Activated CD8-positive, alpha-beta memory T cell treated with anti-CD3 and anti-CD28 coated beads for 36 hours (primary cell): ENCODE results near the gene MYO5C. TPM values are rescaled to one million over a fixed set of nuclear protein-coding genes. Genes with fewer than 3 reads are reported as not detected.

Experiments
- CTCF ChIA-PET: fragments of 350-600 bp; sonication (Branson Sonifier 250); formaldehyde crosslinking; loops from one replicate; lab custom pipeline; 2021; ENCODE audit warnings: antibody characterized with exemption; lab: Charles Lee
- POLR2A ChIA-PET: fragments of 350-600 bp; sonication (Branson Sonifier 250); formaldehyde crosslinking; loops from one replicate; lab custom pipeline; 2021; ENCODE audit warnings: antibody characterized with exemption; lab: Charles Lee
- total RNA-seq, 2 experiments: library from RNA; stranded (reverse); gene quantifications; one replicate each; pipeline ENCODE4 v1.2.3, GENCODE V29; 2021

The MYO5C gene, protein sequence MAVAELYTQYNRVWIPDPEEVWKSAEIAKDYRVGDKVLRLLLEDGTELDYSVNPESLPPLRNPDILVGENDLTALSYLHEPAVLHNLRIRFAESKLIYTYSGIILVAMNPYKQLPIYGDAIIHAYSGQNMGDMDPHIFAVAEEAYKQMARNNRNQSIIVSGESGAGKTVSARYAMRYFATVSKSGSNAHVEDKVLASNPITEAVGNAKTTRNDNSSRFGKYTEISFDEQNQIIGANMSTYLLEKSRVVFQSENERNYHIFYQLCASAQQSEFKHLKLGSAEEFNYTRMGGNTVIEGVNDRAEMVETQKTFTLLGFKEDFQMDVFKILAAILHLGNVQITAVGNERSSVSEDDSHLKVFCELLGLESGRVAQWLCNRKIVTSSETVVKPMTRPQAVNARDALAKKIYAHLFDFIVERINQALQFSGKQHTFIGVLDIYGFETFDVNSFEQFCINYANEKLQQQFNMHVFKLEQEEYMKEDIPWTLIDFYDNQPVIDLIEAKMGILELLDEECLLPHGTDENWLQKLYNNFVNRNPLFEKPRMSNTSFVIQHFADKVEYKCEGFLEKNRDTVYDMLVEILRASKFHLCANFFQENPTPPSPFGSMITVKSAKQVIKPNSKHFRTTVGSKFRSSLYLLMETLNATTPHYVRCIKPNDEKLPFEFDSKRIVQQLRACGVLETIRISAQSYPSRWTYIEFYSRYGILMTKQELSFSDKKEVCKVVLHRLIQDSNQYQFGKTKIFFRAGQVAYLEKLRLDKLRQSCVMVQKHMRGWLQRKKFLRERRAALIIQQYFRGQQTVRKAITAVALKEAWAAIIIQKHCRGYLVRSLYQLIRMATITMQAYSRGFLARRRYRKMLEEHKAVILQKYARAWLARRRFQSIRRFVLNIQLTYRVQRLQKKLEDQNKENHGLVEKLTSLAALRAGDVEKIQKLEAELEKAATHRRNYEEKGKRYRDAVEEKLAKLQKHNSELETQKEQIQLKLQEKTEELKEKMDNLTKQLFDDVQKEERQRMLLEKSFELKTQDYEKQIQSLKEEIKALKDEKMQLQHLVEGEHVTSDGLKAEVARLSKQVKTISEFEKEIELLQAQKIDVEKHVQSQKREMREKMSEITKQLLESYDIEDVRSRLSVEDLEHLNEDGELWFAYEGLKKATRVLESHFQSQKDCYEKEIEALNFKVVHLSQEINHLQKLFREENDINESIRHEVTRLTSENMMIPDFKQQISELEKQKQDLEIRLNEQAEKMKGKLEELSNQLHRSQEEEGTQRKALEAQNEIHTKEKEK (N-terminal part only)
- total RNA-seq: under 1 TPM; 0.17 to 0.23 TPM

DNA sequence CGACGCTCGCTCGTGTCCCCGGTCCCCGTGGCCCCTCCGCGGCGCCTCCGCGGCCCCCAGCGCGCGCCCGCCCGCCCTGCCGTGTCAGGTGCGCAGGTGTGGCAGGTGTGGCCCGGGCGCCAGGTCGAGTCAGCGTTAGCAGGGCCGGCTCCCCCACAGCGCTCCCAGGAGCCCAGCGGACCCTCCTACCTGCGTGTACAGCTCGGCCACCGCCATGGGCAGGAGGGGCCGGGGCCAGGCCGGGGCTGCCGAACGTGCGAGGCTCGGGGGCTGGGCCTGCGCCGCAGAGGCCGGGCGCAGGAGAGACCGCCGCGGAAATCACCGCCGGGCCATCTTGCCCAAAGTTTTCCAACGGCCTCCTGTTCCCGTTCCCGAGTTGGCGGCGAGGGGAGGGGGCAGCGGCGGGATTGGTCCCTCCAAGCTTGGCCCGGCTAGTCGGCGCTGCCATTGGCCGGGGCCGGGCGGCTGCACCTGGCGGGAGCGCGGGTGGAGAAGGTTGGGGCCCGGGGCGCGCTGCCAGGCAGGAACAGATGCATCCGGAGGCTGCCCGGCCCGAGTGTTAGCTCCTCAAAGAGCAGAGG is at the start of gene MYO5C:
MYO5C (minus strand) TSS at position 384 of the 581 bp plus-strand sequence; CDS start at position 216, 168 bp downstream.
- POLR2A ChIA-PET: no interaction called here
- CTCF ChIA-PET: no interaction called here

DNA sequence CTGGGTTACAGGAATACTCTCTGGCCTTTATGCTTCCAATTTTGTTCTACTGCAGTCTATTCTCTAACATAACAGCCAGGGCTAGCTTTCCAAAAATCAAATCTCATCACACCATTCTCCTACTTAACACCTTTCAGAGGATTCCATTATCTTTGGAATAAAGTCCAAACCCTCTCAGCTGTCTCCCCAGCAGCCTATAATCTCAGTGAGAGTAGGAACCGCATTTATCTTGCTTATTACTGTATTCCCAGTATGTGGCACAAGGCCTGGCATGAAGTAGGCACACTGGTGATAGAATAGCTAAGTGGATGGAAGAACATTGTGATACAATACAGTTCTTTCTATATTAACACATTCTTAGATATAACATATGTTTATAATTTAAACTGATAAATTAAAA is 49.0 kb upstream of the MYO5C start:
- POLR2A ChIA-PET: no interaction called here
- CTCF ChIA-PET: no interaction called here

DNA sequence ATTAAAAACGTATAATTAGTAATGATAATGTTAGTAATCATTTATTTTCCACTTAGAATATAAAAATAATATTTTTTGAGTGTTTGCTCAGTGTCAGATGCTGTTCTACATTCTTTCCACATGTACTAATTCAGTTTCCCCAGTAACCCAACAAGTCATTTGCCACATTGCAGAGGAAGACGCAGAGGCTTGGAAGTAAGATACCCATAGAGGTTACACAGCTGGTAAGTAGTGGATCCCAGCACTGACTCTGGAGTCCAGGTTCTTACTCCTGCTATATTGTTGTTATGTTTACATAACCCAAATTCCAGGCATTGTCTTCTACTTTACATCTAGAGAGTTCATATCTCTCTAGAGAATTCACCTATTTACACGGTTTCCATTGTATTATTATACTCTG is 48.2 kb upstream of the MYO5C start:
- ChIA-PET CTCF (no interaction called here), POLR2A (no interaction called here)

DNA sequence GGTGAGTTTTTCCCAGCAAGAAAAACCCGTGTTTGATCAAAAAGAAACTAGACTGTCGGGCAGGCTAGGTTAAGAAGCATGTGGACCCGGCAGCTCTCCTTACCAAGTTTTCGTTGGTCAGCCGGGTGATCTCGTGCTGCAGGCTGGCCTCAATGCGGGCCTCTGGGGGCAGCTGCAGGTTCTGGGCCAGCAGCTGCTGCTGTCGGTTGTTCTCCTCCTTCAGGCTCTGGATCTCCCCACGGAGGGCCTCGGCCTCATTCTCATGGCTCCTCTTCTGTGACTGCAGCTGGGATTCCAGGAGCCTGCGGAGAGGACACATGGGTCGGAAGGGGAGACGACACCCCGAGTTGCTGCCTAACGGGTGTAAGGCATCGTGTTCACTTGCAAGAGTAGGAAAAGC is 44.5 kb upstream of the MYO5C start:
- ChIA-PET POLR2A (no interaction called here), CTCF (no interaction called here)

DNA sequence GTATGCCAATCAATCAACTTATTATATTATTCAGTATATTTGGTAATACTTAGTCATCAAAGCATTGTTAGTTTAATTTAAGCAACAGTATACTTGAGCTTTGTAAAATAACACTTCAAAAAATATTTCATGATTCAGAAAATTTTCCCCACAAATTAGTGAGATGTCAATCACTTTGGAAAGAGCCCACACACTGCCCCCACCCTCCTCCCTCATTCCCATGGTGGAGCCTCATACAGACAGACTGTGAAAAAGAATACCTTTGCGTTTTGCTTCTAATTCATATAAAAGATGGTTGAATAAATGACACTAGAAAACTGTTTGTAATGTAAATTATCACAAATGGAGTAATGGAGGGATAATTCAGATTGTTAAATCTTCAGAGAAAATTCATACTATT is 43.3 kb upstream of the MYO5C start:
- ChIA-PET POLR2A (no interaction called here), CTCF (no interaction called here)

DNA sequence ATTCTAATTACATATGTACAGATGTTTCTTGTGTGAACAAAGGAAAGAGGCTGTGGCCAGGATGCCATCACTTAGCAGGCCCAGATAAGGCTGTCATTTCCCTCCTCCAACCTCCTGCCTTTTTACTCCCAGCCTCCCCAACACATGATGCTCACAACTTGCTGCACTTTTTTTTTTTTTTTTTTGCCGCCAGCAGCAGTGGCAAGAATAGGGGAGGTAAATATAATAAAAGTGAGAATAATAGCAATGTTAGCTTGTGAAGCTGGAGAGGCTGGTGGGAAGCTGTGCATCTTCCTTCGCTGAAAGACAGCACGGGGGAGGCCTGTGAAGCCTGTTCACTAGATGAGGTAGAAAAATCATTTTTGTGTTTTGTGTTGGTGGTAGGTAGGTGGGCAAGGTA is 42.5 kb upstream of the MYO5C start:
- CTCF ChIA-PET: interaction anchor here (0.7 kb wide), 2 partner anchors 310 to 325 kb away, joined by 3 to 5 read pairs; no protein-coding TSS in a partner anchor
- POLR2A ChIA-PET: no interaction called here

DNA sequence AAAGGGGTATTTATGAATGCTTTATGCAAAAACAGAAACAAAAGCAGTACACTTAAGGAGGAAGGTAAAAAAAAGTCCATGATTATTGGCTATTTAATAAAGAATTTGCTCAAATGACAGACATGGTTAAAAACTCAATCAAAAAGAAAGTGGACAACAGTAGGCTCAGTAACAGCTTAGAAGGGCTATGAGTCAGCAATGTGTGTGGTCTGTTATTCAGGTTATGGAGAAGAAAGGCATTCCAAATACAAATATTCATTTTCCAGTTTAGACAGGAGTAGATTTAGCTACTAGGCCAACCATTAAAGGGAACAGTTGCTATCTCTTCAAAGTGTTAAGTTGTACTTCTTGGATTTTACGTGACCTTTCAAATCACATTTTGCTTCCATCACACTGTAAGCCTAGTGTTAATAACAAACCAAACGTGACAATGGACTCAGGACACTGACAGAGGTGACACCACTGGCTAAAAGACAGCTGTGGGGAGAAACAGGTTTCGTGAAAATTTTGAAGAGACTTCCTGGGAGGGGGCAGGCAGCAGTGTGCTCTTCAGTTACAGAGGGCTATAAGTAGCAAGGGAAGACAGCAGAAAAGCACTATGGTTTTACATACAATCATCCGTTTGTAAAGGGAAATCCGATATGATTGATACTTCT is 41.7 kb upstream of the MYO5C start:
- ChIA-PET POLR2A (no interaction called here), CTCF (interaction anchor here (0.6 kb wide), 1 partner anchor 255 kb away, joined by 3 read pairs; no protein-coding TSS in a partner anchor)

DNA sequence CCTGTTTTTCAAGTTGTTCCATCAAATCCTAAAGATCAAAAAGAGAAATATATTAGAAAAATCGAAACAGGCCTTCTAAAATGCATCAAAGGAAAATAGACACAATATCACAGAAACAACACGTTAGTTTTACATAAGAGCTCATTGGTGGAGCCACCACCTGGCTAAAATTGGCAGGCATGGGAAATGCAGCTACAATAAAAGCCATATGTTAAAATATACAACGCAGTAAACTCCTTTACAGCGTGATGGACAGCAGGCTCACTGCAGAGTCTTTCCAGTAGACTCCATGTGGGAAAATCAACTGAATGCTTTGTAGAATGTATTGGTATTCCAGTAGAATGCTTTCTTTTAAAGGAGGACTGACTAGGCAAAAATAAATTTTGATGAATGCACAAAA is 40.9 kb upstream of the MYO5C start:
- ChIA-PET CTCF (no interaction called here), POLR2A (no interaction called here)

DNA sequence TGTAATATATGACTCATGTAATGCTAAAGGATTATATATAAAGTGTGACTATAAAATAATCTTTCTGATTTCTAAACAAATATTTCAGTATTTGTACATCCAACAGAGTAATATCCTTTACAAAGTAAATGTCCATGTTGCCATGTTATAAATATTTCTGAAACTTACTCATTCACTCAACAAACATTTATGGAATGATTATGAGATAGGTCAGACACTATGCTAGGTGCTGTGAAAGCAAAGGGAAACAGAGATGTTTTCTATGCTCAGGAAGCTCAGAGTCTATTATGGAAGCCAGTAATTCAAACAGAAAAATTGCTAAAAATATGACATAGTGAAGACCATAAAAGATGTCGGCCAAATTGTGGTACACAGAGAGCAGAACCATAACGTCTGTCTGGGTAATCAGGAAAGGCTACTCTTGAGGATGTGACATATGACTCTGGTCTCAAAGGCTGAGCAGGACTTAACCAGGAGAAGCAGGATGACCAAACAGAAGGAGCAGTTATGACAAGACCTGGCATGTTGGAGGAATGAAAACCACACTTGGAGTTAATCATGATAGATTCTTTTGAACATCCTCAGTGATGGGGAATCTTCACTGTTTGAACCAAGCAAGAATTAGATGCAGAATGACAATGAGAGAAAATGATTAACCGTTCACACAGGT is 39.0 kb upstream of the MYO5C start:
- POLR2A ChIA-PET: no interaction called here
- CTCF ChIA-PET: no interaction called here

DNA sequence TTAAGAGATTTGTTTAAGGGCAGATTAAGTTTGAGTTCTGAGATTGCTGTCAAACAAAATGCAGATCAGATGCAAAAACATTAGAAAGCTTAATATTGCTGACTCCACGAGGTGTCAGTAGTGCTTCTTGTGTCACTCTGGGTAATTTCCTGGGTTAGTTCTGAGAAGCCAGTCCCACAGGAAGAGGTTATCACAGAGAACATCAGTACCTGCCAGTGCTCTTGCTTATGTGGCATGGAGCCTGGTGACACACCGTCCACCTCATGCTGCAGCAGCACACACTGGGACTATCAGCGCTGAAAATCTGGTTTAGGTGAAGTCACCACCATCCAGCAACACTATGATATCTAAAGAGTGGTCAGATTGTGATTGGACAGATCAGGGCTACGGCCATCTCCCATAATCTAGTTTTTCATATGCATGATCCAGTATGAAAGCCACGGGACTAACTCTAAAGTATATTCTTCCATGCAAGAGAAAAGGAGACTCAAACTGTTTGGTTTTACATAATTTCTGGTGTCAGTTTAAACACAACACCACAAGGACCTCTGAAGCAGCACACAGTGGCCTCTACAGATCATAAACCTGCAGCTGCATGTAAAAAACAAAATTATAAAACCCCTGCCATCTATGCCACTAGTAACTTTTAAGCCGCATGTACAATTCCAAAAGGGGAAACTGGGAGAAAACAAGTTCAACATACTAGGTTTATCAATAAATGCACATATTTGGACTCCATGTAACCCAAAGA is 36.1 kb upstream of the MYO5C start:
- CTCF ChIA-PET: interaction anchor here (0.7 to 1.8 kb wide), 6 partner anchors 70 to 402 kb away, joined by 3 to 5 read pairs (median 3); partner anchors contain the start of genes ARPP19 and MYO5A
- POLR2A ChIA-PET: no interaction called here

DNA sequence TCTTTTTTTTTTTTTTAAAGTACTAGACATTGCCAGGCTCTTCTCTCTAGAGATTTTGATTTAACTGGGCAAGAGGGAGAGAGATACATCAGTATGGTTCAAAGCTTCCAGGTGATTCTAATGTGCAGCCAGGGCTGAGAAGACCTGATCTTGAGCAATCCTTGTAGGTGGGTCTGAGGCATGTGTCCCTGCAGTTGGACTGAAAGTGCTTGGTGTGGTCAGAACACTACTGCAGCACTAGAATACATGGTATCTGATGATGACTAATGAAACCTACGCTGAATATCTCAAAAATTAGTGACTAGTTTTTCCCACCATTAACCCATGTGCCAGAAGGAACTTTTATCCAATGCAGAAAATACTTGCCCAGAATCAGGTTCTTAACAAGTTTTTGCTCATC is 34.4 kb upstream of the MYO5C start:
- ChIA-PET POLR2A (interaction anchor here (0.7 kb wide), 1 partner anchor 70 kb away, joined by 4 read pairs; no protein-coding TSS in a partner anchor), CTCF (no interaction called here)

DNA sequence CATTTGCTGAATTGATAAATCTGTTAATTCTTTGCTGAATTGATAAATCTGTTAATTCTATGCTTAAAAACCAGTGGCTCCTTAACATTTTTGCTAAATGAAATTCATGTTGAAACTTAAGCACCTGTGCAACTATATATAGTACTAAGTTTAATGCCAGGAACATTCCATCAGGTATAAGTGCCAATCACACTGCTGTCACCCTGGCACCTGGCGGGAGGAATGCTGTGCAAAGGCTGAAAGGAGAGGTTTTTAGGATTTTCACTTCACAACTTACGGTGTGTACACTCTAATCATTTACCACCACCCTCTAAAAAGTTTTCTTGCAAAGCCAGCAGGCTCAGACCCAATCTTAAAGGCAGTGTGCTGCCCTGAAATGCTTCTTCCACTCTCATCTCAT is 33.5 kb upstream of the MYO5C start:
- ChIA-PET CTCF (interaction anchor here (0.8 kb wide), 1 partner anchor 67 kb away, joined by 3 read pairs; no protein-coding TSS in a partner anchor), POLR2A (no interaction called here)

DNA sequence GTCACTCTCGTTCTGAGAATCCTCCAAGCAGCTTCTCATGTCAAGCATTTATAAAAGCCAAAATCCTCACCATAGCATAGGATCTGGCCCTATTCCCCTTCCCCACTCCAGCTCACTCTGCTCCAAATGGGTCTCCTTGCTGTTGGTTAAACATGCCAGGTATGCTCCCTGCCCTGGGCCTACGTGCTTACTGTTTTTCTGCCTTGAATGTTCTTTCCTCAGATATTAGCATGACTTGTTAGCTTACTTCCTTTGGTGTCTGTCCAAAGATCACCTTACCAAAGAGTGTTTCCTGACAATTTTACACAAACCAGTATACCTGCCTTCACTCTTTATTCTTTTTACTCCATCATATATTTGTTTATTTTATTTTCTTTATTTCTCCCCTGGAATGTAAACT is 33.1 kb upstream of the MYO5C start:
- CTCF ChIA-PET: interaction anchor here (0.6 to 0.8 kb wide), 2 partner anchors 67 to 135 kb away, joined by 3 read pairs; no protein-coding TSS in a partner anchor
- POLR2A ChIA-PET: no interaction called here

DNA sequence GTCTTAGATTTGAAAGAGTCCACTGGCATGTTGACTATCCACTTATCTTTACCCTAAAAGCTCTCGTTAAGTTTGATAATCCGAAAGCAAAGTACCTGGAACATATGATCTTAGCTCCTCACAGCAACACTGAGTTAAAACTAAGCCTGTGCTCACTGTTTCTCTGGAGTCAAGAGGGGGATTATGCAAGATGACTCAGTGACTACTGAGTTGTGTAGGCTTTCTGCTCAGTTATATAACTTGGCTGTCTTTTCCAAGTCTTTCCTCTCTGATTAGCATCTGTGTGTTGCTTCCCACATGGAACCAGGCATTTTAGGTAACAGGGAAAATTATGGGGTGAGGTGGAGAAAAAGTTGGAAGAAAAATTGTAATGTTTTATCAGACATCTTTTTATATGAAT is 31.2 kb upstream of the MYO5C start:
- POLR2A ChIA-PET: no interaction called here
- CTCF ChIA-PET: no interaction called here

DNA sequence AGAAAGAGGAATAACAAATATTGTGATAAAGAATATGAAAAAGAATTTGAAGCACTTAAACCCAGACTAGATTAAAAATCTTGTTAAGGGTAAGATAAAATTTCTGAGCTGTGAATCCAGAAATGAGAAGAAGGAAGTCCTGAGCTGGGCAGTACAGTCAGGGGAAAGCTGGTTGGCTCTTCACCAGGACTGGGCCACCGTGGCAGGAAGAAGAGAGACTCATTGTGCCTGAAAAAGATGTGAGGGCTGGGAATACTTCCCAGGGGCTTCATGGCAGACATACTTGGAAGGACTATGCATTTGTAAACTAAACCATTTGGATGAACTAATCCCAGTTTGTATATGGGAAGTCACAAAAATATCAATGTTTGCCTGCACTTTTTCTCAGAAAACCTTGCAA is 28.5 kb upstream of the MYO5C start:
- CTCF ChIA-PET: interaction anchor here (1.0 kb wide), 1 partner anchor 67 kb away, joined by 4 read pairs; no protein-coding TSS in a partner anchor

DNA sequence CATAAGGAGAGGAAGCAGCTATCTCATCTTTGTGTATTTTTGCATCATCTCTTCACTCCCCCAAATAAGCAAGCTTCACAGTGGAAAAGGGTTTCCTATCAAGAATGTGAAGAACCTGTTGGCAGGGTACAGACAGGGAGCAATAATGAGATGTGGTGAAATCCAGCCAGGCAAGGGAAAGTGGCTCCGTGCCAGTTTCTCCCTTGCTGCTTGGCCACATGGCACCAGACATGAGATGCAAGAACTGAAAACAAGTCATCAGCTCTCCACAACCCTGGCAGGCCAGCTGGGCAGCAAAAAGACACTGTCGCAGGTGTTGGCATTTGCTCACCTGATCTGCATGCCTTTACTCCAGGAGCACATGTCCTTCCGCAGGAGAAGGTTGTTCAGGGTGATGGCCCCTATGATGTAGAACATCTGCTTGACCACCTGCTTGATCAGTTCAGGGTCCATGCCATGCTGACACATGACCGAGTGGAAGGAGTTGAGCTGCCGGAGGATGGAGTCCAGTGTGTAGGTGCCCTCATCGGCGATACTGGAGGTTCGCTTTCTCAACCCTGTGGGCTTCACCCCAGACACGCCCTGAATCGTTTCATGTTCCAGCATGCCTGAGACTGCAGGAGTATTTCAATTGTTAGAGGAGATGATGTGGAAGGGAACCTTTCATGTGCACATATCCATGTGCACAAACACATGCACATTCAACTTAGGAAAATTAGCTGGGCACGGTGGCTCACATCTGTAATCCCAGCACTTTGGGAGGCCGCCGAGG is 23.3 kb upstream of the MYO5C start:
- CTCF ChIA-PET: no interaction called here
- POLR2A ChIA-PET: no interaction called here

More for the DNA sequence above, 28.5 kb upstream of the MYO5C start:
- POLR2A ChIA-PET: interaction anchor here (0.7 kb wide), 1 partner anchor 8 kb away, joined by 5 read pairs; no protein-coding TSS in a partner anchor
